A673 (cell line): ENCODE data around the gene GALNT10.

Source experiments
- EZH2 ChIP-seq: fragments of 200-600 bp; sonication (generic); IDR thresholded peaks from 2 replicates; pipeline ENCODE4 v1.6.1; 2017; ENCODE audit warnings: borderline replicate concordance, low read depth, mild to moderate bottlenecking, mixed read lengths, antibody characterized with exemption, low read length; ENCODE audit not compliant: poor library complexity, severe bottlenecking
- TF ChIP-seq, protein P1 (sequence below): fragments of 300-800, 200-600 bp; sonication (generic); conservative IDR thresholded peaks from 2 replicates; pipeline ENCODE4 v1.5.1; 2017; ENCODE audit warnings: low read depth, mild to moderate bottlenecking, antibody characterized with exemption, low read length, moderate library complexity, mixed read lengths

DNA sequence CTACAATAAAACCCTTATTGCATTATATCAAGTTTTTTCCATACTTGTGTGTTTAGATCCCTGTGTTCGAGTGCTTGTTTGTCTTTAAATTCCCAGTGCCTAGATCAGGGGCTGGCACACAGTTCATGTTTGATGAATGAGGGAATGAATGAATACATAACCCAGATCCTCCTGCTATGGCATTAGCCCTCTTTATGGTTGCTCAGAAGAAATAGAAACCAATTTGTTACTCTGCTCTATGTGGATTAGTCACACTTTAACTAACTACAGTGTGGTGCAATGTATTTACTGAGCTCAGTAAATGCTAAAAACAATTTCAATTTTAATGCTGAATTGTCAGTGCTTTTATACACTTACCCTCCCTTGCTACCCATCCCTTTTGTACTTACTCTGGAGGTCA is 16.4 kb upstream of the GALNT10 start:
- TF ChIP-seq, protein P1, sequence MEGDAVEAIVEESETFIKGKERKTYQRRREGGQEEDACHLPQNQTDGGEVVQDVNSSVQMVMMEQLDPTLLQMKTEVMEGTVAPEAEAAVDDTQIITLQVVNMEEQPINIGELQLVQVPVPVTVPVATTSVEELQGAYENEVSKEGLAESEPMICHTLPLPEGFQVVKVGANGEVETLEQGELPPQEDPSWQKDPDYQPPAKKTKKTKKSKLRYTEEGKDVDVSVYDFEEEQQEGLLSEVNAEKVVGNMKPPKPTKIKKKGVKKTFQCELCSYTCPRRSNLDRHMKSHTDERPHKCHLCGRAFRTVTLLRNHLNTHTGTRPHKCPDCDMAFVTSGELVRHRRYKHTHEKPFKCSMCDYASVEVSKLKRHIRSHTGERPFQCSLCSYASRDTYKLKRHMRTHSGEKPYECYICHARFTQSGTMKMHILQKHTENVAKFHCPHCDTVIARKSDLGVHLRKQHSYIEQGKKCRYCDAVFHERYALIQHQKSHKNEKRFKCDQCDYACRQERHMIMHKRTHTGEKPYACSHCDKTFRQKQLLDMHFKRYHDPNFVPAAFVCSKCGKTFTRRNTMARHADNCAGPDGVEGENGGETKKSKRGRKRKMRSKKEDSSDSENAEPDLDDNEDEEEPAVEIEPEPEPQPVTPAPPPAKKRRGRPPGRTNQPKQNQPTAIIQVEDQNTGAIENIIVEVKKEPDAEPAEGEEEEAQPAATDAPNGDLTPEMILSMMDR: no peak
- TF ChIP-seq EZH2: no peak
